Stimulated activated CD4-positive, alpha-beta T cell treated with anti-CD3 and anti-CD28 coated beads, TNF-alpha, amount 100 ng/mL, for 24 hours (primary cell): ENCODE measurements around the gene WFDC1.

Experiments used
- DNase-seq, 3 experiments: peaks; one replicate each; pipeline ENCODE4 v3.0.0-alpha.2; 2020; ENCODE audit warnings: low read depth in 3 of 3

WFDC1 gene

DNA sequence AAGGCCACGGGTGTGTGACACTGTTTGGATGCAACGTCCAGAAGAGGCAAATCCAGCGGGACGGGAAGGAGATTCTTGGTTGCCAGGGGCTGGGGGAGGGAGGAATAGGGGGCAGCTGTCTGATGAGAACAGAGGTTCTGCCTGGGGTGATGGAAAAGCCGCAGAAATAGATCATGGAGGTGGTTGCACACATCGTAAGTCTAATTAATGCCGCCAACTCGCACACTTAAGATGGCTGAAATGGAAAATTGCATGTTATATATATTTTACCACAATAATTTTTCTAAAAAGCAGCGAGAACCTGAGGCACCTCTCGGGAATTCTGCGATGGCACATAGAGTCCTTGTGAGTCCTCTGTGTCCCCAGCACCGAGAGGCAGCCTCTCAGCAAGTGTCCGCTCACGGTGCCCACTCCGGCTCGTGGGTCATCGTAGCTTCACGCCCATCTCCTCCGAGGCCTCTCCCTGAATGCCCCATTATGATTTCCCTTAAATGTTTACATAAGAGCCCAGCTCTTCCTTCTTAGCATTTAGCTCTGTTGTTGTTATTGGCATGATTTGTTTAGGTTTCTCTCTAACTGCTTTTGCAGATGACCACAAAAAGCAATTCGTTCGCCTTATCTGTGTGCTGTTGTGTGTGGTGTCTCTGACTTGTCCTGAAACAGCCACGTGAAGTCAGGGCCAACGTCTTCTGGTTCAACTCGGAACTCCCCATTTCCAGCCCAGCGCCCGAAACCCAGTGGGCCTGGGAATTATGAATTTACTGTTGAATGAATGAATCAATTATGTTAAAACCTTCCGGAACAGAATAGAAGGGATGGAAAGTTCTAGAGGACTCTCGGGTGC lies 7.7 kb downstream of the WFDC1 start:
- DNase-seq: no peak

DNA sequence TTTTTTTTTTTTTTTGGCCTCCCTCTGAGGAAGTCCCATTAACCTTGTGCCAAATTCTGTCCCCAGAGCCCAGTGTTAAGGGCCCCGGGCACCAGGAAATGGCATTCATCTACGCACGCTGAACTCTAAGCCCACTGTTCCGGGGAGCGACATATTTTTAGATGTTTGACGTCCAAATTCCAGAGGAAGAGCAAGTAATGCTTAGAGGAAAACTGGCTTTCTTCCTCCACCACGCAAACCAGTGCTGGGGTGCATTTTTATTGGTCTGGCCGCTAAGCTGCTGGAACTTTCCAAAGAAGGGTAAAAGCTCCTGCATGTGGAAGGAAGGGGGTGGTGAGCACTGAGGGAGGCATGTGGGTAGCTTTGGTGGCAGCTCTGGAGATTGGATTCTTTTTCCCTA lies 8.3 kb downstream of the WFDC1 start:
- no peak for DNase-seq

DNA sequence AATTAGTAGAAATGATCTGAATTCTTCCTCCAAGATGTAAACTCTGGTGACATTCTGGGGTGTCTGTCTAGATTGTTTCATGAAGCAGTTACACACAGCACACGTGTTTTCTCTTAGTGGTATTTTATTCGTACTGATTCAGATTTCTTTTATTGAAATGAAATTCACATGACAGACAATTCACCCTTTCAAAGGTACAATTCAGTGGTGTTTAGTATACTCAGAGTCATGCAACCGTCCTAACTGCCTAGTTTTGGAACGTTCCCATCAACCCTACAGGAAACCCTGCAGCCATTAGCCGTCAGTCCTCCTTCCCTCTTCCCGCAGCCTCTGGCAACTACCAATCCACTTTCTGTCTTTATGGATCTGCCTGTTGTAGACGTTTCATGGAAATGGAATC lies 8.8 kb downstream of the WFDC1 start:
- no peak for DNase-seq

DNA sequence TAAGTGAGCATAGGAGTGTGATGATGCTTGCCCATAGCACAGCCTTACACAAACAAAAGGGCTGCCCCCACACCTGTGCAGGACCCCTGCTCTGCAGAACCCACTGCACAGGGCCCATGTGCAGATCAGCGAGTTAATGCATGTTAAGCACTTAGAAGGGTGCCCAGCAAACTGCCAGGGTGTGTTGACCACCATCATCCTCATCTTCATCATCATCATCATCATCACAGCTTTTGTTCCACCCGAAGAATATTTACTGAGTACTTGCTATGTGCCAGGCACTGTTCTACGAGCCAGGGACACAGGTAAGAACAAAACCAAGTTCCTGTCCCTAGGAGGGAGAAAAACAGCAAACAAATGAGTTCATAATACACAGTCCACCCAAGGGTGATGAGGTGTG lies 11.9 kb downstream of the WFDC1 start:
- DNase-seq: no peak

DNA sequence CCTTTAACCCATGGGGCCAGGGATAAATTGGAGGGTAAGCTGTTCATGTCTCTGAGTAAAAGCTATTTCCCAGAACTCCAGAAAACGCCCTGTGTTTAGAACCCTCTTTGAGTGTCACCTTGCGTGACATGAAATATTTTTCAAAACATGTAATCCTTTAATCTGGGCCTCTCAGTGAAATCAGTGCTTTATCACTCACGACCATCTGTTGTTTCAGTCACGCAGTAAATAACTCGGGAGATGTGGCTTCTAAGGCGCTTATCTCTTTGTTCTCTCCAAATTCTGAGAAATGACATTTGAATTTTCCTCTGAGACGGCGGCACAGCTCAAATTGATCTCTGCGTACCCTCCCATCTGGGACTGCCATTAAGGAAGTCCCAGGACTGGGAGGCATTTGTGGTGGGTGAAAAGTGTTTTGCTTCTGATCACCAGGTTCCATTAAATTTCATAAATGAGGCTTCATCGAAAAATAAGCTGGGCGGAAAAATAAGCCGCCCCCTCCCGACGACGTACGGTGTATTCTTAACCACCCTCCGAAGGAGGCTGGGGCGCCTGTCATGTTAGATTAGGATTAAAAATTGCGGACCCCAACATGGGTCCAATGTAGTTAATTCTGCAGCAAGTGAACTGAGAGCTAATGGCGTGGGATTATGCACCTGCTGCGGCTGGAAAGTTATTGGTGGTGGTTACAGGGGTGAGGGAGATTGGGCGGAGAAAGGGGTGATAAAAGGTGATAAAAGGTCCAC lies 12.7 kb downstream of the WFDC1 start:
- no peak for DNase-seq

DNA sequence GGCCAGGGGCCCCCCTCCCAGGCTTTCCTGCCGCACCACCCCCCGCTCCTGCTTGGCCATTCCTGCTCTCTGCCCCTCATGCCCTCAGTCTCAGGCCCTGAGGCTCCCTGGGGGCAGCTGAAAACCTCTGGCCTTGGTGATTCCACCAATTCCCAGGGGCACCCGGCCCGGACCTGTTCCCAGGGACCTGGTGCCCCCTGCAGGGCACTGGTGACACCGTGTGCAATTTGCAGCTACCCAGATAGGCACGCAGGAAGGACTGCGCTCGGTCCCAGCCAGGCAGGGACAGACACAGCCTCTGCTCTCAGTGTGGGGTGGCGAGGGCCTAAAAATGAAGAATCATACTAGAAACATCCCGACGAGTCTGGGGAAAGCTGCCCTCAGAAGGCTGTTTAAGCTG lies 13.4 kb downstream of the WFDC1 start:
- no peak for DNase-seq

DNA sequence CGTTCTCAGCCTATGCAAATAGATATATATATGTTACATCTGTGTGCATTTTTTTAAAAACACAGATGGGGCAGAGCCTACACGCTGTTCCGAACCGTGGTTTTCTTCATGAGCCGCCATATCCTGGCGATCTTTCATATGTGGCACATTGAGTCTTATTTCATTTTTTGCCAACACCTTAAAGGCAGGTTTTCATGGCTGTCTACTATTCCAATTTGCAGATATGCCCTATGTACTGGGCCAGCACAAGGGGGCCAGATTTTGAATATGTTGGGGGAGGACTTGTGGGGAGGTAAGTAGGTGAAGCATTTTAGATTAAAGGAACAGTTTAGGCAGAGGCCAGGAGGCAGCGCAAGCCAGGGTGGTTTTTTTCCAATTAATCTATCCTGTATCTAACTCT lies 16.0 kb downstream of the WFDC1 start:
- DNase-seq: no peak

DNA sequence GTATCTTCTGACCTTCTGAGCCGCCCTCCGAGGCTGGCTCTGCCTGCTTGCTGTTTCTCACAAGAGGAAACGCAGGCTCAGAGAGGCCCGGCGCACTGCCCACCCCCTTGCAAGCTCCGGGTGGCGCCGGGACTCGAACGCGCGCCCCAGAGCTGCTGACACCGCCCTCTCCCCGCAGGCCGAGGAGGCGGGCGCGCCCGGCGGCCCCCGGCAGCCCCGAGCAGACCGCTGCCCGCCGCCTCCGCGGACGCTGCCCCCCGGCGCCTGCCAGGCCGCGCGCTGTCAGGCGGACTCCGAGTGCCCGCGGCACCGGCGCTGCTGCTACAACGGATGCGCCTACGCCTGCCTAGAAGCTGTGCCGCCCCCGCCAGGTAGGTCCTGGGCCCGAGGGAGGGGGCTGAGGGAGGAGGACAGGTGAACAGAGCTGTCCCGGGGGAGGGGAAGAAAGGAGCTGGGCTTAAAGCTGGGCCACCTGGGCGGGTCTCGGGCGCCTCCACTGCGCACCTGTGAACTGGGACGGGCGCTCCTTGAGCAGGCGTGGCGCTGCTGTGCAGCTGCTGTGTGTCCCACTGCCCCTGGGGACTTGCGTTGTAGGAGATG lies 18.2 kb downstream of the WFDC1 start:
- no peak for DNase-seq

DNA sequence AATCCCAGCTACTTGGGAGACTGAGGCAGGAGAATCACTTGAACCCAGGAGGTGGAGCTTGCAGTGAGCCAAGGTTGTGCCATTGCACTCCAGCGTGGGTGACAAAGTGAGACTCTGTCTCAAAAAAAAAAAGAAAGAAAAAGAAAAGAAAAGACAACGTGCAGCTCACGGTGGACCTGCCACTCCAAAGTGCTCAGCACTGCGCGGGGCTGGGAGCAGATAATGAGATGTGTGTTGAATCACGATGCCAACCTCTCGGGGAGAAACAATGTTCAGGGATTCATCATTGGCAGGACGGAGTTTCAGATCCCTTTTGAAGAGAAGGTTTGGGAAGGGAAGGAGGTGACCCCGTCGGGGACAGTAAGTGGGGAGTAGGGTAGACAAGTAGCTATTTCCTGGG lies 19.2 kb downstream of the WFDC1 start:
- no peak for DNase-seq

DNA sequence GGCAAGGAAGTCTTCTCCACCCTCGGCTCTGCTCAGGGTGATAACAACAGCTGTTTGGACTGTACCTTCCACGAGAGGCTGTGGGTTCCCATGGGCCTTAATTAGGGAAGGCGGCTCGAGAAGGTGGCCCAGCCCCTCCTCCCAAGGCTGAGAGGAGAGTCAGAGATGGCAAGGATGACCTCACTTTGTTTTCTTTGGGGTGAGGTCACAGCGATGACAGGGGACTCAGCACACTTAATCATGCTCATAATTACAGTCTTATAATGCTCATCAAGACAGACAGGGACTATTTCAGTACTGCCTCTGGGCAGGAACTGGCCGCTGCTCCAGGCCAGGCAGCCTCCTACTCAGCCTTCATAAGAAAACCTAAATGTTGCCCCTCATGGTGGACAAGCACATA lies 19.7 kb downstream of the WFDC1 start:
- DNase-seq: no peak

DNA sequence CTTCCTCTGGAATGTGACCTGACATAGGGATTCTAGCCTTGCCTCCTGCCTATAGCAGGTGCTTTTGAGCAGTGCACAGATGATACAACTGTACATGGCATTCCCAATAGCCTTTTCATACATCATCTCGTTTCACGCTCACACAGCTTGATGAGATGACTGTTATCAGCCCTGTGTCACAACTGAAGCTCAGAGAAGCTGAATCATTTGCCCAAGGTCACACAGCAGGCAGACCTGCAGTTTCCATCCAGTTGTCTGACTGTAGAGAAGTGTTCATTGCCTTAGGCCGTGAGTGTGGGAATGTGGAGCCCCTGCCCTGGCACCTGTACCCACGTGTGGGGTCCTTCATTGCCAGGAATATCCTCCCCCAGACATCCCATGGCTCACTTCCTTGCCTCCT lies 20.1 kb downstream of the WFDC1 start:
- no peak for DNase-seq

DNA sequence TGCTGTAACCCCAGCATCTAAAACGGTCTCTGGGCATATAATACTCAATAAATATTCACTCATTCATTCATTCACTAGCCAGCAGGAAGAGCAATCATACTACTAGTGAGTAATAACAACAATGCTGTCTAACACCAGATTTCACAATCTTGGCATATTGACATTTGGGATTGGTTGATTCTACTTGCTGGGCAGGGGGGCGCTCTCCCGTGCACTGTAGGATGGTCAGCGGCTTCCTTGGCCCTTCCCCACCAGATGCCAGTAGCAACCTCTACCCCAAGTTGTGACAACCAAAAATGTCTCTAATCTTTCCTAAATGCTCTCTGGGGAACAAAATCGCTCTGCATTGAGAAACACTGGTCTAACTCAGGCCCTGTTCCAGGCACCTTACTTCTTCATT lies 20.7 kb downstream of the WFDC1 start:
- no peak for DNase-seq

DNA sequence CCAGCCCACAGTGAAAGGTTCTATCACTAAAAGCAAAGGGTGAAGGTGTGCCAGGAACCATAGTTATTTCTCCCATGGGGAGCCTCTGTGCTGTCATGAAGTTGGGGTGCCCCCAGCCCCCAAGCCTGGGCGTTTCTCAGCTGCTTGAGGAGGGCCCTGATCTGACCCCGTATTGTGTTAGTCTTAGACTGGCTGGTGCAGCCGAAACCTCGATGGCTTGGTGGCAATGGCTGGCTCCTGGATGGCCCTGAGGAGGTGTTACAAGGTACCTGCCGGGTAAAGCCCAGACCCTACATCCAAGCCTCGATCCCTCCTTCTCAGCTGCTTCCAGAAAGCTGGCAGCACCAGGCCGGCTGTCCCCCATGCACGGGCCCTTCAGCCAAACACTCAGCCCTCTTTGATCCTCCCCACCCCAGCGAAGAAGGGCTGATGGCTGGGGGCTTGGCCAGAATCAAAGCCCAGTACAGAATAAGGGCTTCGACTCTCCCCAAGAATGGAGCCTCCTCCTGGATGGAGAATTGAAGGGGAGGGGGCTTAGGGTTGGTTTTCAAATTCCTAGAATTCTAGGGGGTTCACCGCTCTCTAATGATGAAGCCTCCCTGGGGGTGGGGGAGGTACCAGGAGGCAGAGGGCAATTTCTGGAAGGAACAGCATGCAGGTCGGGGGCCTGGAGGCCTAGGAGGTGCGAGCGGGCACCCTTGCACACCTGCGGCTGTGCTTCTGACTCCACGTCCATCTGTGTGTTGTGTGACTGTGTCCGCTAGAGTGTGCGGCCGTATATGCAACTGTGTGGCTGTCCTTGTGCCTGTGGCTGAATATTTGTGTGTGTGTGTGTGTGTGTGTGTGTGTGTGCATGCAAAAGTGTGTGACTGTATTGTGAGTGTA lies 23.7 kb downstream of the WFDC1 start:
- no peak for DNase-seq

DNA sequence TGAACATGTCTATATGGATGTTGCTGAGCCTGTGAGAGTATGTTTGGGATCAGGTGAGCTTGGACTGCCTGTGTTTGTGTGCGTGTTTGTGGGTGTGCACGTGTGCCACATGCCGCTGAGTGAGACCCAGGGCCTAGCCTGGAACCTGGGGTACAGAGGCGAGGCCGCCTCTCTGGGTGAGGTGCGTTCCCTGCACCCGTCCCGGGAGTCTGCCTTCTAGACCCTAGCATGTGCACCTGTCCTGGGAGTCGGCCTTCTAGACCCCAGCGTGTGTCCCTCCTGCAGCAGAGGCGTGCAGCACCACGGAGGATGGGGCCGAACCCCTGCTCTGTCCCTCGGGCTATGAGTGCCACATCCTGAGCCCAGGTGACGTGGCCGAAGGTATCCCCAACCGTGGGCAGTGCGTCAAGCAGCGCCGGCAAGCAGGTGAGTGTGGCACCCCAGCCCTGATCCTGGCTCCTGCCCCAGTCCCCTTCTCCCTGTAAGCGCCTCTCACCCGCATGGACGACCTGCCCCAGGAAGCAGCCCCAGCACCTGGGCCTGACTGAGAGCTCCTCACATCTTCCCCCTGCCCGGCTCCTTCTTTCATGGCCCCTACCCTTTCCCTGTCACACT lies 24.6 kb downstream of the WFDC1 start:
- DNase-seq: no peak

DNA sequence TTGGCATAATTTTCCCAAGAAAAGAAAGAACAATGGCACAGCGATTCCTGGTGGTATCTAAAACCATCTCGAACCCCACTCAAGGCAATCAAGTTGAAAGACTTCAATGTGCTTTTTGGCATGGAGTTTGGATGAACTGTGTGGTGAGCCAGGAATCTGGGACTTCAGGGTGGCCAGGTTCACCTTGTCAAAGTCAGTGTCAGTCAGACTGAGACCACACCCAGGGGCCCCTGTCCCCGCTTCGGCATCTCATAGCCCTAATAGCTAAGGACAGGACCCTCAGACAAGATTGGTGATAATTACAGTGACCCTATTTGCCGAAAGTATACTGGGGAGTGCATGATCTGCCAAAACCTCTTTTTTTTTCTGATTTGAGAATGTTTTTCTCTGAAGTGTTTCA lies 25.8 kb downstream of the WFDC1 start:
- no peak for DNase-seq

DNA sequence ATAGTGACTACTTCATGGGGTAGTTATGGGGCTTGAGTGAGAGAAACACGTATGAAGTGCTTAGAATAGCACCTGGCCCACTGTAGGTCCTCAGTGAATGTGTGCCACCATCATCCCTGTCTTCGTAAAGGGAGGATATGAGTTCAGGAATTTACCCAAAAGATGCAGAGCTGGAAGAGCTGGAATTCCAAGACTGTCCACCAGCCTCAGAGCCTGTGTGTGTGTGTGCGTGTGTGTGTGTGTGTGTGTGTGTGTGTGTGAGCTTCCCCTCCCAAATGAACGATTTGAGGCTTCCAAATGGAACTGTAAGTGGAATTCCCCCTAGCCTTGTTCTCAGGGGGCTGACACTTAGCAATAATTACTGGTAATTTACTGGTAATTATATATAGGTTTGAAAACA lies 27.3 kb downstream of the WFDC1 start:
- DNase-seq: no peak

DNA sequence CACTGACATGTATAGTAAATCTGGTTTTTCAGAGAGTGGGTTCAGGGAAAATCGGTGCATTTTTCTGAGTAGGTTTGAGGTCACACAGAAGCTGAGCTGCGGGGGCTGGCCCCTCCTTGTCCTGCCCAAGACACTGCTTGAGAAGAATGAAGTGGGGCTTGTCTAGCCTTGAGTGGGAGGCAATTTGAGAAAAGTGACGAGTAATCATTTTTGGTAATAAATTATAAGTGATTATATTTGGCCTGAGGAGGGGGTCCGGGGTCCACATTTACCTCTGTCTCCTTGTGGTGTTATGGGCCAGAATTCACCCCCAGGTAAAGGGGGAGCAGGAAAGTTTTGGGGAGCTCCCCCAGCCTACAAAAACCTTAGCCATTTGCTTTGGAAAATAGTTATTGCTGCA lies 28.1 kb downstream of the WFDC1 start:
- DNase-seq: no peak

DNA sequence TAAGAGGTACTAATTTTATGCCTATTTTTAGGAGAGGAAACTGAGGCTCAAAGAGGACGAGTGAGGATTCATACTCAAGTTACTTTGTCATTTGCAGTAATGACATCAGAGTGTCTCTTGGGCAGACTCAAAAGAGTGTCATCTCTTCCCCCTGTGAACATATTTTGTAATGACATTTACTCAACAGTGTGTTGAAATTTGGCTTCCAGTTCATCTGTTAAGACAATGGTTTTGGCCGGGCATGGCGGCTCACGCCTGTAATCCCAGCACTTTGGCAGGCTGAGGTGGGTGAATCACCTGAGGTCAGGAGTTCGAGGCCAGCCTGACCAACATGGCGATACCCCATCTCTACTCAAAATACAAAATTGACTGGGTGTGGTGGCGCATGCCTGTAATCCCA lies 28.9 kb downstream of the WFDC1 start:
- DNase-seq: no peak

DNA sequence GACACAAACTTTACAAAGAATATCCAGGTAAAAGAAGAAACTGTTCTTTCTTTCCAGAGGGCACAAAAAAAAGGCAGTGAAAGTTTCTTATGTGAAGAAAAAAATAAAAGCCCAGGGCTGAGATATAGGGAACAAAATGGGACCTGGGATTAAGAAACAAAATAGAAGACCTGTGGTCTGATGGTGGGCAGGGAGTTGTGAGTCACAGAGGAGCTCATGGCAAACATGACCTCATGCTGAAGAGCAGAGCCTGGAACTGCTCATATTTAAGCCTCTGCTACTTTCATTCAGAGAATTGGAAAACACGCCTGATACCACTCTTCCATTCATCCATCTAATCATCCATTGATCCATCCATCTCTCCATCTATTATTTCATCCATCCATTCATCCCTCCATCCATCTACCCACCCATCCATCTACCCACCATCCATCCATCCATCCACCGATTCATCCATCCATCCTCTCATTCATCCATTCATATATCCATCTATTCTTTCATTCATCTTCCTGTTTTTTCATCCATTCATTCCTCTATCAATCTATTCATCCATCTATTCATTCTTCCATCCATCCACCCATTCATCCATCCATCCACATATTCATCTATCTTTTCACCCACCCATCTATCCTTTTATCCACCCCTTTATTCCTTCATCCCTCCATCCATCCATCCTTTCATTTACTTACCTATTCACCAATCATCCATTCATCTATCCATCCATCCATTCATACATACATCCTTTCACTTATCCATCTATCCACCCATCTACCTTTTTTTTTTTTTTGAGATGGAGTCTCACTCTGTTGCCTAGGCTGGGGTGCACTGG lies 30.0 kb downstream of the WFDC1 start:
- DNase-seq: no peak

DNA sequence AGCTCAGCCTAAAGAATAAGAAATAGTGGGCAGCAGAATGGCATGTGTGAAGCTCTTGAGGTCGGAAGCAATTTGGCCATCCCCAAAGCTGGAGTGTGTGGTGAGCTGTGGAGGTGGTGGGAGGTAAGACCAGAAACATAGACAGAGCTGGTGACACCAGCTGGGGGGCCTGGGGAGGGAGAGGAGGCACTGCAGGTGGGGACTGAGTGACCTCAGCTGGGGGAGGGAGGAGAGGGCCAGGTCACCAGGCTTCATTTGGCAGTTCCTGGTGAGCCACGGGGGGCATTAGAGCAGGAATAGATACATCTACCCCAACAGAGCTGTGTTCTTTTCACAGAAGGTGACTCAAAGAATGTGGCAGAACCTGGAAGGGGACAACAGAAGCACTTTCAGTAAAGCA lies 31.9 kb downstream of the WFDC1 start:
- DNase-seq: no peak
